Transverse colon (tissue), 4 donors: ENCODE data around the gene SLC5A2. TPM values are rescaled to one million over a fixed set of nuclear protein-coding genes. Genes with fewer than 3 reads are reported as not detected.

Experiments
- DNase-seq: peaks from one replicate; pipeline ENCODE4 v3.0.0-alpha.2; 2019
- H3K27ac ChIP-seq, 4 donors: fragments of 200-600 bp; sonication (generic); 2 replicates each; pipeline ENCODE4 v1.5.1; 2016 to 2018; ENCODE audit warnings: inconsistent platforms in 4 of 4
- H3K27me3 ChIP-seq: fragments of 200-600 bp; sonication (generic); 2 replicates; pipeline ENCODE4 v1.5.1; 2017; ENCODE audit warnings: inconsistent platforms
- H3K36me3 ChIP-seq, 4 donors: fragments of 200-600 bp; sonication (generic); 2 replicates each; pipeline ENCODE4 v1.5.1; 2017 to 2019; ENCODE audit warnings: inconsistent platforms in 4 of 4
- H3K4me1 ChIP-seq, 4 donors: fragments of 200-600 bp; sonication (generic); 2 replicates each; pipeline ENCODE4 v1.5.1; 2017 to 2020; ENCODE audit warnings: inconsistent platforms in 4 of 4
- H3K4me3 ChIP-seq, 4 donors: fragments of 200-600 bp; sonication (generic); 1 replicate in 1 of 4; 2 replicates in 3 of 4; pipeline versions ENCODE4 v1.5.1 to v1.6.1; 2017 to 2019; ENCODE audit warnings: inconsistent platforms in 4 of 4
- H3K9me3 ChIP-seq, 2 donors: fragments of 200-600 bp; sonication (generic); 2 replicates each; pipeline ENCODE4 v1.5.1; 2017 to 2019; ENCODE audit warnings: inconsistent platforms in 2 of 2
- CTCF ChIP-seq, 5 experiments: fragments of 200-600 bp in 3 of 5; fragments of 450-650 bp in 2 of 5; sonication (generic) in 3 of 5; IDR thresholded peaks; 1 replicate in 2 of 5; 2 replicates in 3 of 5; pipeline ENCODE4 v1.5.1; 2016 to 2017; ENCODE audit warnings: antibody characterized with exemption in 5 of 5, inconsistent platforms in 3 of 5, mild to moderate bottlenecking in 2 of 5, moderate library complexity in 1 of 5
- EP300 ChIP-seq: sonication (generic); formaldehyde crosslinking; IDR thresholded peaks from one replicate; pipeline ENCODE4 v1.6.1; 2017; ENCODE audit warnings: antibody characterized with exemption, low read depth
- POLR2A ChIP-seq: fragments of 450-650 bp; IDR thresholded peaks from one replicate; pipeline ENCODE4 v1.6.1; 2016; ENCODE audit warnings: antibody characterized with exemption, mild to moderate bottlenecking, moderate library complexity
- POLR2AphosphoS5 ChIP-seq, 3 donors: sonication (generic); formaldehyde crosslinking; IDR thresholded peaks; one replicate each; pipeline ENCODE4 v1.6.1; 2016; ENCODE audit warnings: antibody characterized with exemption in 3 of 3
- WGBS, 2 donors: methylation state at CpG; one replicate each; pipeline ENCODE4 v1.1.5; 2018; ENCODE audit warnings: low coverage in 1 of 2; 5-methylcytosine and 5-hydroxymethylcytosine counted together
- in situ Hi-C, 4 donors: fragments of 200-750 bp; cut with MboI; loops; one replicate each; pipeline versions ENCODE4 v1.15.0 to v1.15.1; 2017; ENCODE audit warnings: low sequenced_read_pairs in 3 of 4, low pct_ligation_motif_present in 1 of 4, low pct_unique_long_range_greater_than_20kb in 1 of 4
- intact Hi-C: fragments of 100-400 bp; cut with DNase I; formaldehyde crosslinking; loops from one replicate; pipeline ENCODE4 v1.15.1; 2023; ENCODE audit warnings: low total_unique reads
- total RNA-seq, 4 donors: library from RNA; depleted of rRNA; stranded (reverse); fragments of >200 nt; gene quantifications; one replicate each; pipeline ENCODE4 v1.1.0, GENCODE V29; 2016

SLC5A2 gene
- total RNA-seq, 4 donors from 2014 or later = not detected

- Histone ChIP-seq H3K27me3 (no peaks in the 10 kb centered on the region), H3K9me3 (no peaks in the 10 kb centered on the region), H3K36me3 (peaks cover 0 to 3% (median 0%) of the 10 kb centered on the region in 4 donors), H3K4me1 (peaks cover 13 to 36% (median 24%) of the 10 kb centered on the region in 4 donors), H3K27ac (peak overlapping the region; percentile 90 to 98 (median 93)), H3K4me3 (no peak overlapping the region)
- DNase-seq = no peak
- intact Hi-C loops (no loop called here), in situ Hi-C loops (loop anchor here in 2 of 4 donors (25.0 kb wide), 2 partner anchors 417 to 483 kb away; partner anchors contain the start of gene HSD3B7 (in 1 of the 2))
- TF ChIP-seq POLR2AphosphoS5 (IDR thresholded peaks at IDR 0.05) (no peak), CTCF (IDR thresholded peaks at IDR 0.05) (no peak), EP300 (no peak), POLR2A (no peak)
- 71 to 82% methylated on average over 2 to 3 of the region's 3 CpGs for WGBS, 2 donors
Observed at GRCh38 chr16:31470615-31471014, 12.3 kb upstream of the SLC5A2 start.

GRCh38 chr16:31471241-31471874, 11.6 kb upstream of the SLC5A2 start:
- Histone ChIP-seq H3K9me3 (no peaks in the 10 kb centered on the region), H3K4me3 (peak overlapping the region; percentile 58 to 80 (median 66)), H3K27me3 (no peaks in the 10 kb centered on the region), H3K36me3 (no peaks in the 10 kb centered on the region), H3K27ac (peak overlapping the region; percentile 90 to 98 (median 93)), H3K4me1 (peaks cover 13 to 43% (median 32%) of the 10 kb centered on the region in 4 donors)
- 49% methylated on average over 15 of the region's 15 CpGs; no CpG with 5 or more reads in 1 of the 2 donors for WGBS, 2 donors
- intact Hi-C loops (no loop called here), in situ Hi-C loops (loop anchor here in 2 of 4 donors (25.0 kb wide), 2 partner anchors 416 to 484 kb away; partner anchors contain the start of gene HSD3B7 (in 1 of the 2))
- TF ChIP-seq CTCF (IDR thresholded peaks at IDR 0.05) (no peak), POLR2A (no peak), EP300 (no peak), POLR2AphosphoS5 (IDR thresholded peaks at IDR 0.05) (no peak)
- DNase-seq = no peak

- 0 to 3% methylated on average over 6 to 37 of the region's 63 CpGs for WGBS, 2 donors
- no peak for TF ChIP-seq CTCF (IDR thresholded peaks at IDR 0.05)
- TF ChIP-seq POLR2AphosphoS5 (IDR thresholded peaks at IDR 0.05) = peak in 2 of 3 donors; percentile 25 to 37
- Histone ChIP-seq H3K27ac (peak within 1 kb of the TSS; percentile 90 to 98 (median 93)), H3K27me3 (no peaks in the 10 kb centered on the region), H3K4me1 (peaks cover 13 to 48% (median 36%) of the 10 kb centered on the region in 4 donors), H3K9me3 (no peaks in the 10 kb centered on the region), H3K36me3 (no peaks in the 10 kb centered on the region), H3K4me3 (peak within 1 kb of the TSS; percentile 58 to 80 (median 66))
- intact Hi-C loops (no loop called here), in situ Hi-C loops (loop anchor here in 2 of 4 donors (25.0 kb wide), 2 partner anchors 415 to 485 kb away; partner anchors contain the start of gene HSD3B7 (in 1 of the 2))
- peak; percentile 68 for DNase-seq
Observed at GRCh38 chr16:31471875-31472708, 10.8 kb upstream of the SLC5A2 start, which contains the start of gene TGFB1I1. TSS of gene TGFB1I1 (plus strand) at chr16:31472152. CDS start at chr16:31472189, 37 bp downstream.

- Histone ChIP-seq H3K4me3 (peak overlapping the region; percentile 58 to 80 (median 66)), H3K4me1 (peaks cover 13 to 54% (median 39%) of the 10 kb centered on the region in 4 donors), H3K27me3 (no peaks in the 10 kb centered on the region), H3K9me3 (no peaks in the 10 kb centered on the region), H3K27ac (peak overlapping the region; percentile 90 to 98 (median 93)), H3K36me3 (no peaks in the 10 kb centered on the region)
- DNase-seq = peak; percentile 93
- TF ChIP-seq POLR2A (no peak), EP300 (no peak), CTCF (IDR thresholded peaks at IDR 0.05) (peak; percentile 68 to 85 (median 77)), POLR2AphosphoS5 (IDR thresholded peaks at IDR 0.05) (peak; percentile 25 to 47 (median 27))
- WGBS, 2 donors = 29% methylated on average over 20 of the region's 20 CpGs; no CpG with 5 or more reads in 1 of the 2 donors
- intact Hi-C loops (no loop called here), in situ Hi-C loops (loop anchor here in 2 of 4 donors (25.0 kb wide), 2 partner anchors 415 to 485 kb away; partner anchors contain the start of gene HSD3B7 (in 1 of the 2))
Observed at GRCh38 chr16:31472709-31473203, 10.2 kb upstream of the SLC5A2 start.
